Activated B cell treated with CpG ODN at 0.5 μM for 24 hours (primary cell): ENCODE measurements around the gene FOXB2. TPM values are rescaled to one million over a fixed set of nuclear protein-coding genes. Genes with fewer than 3 reads are reported as not detected.

Experiments used
- ATAC-seq: fragments of 200-7000 bp; cut with Tn5 transposase; one replicate; pipeline ENCODE4 v1.10.0; 2021; ENCODE audit warnings: low read depth, mild to moderate bottlenecking, moderate library complexity
- CTCF ChIA-PET: fragments of 350-600 bp; sonication (Branson Sonifier 250); formaldehyde crosslinking; loops from one replicate; lab custom pipeline; 2021; ENCODE audit warnings: antibody characterized with exemption; lab: Charles Lee
- POLR2A ChIA-PET: fragments of 350-600 bp; sonication (Branson Sonifier 250); formaldehyde crosslinking; loops from one replicate; lab custom pipeline; 2021; ENCODE audit warnings: antibody characterized with exemption; lab: Charles Lee
- DNase-seq: peaks from one replicate; pipeline ENCODE4 v3.0.0; 2022
- H3K27ac Mint-ChIP-seq: one replicate; pipeline ENCODE4 v1.8.0; 2020; ENCODE audit warnings: mixed read lengths
- H3K27me3 Mint-ChIP-seq: one replicate; pipeline ENCODE4 v1.8.0; 2021; ENCODE audit warnings: mixed read lengths
- H3K36me3 Mint-ChIP-seq: one replicate; pipeline ENCODE4 v1.8.0; 2021; ENCODE audit warnings: low read depth, mixed read lengths
- H3K4me1 Mint-ChIP-seq: one replicate; pipeline ENCODE4 v1.8.0; 2021; ENCODE audit warnings: mixed read lengths
- H3K4me3 Mint-ChIP-seq: one replicate; pipeline ENCODE4 v1.8.0; 2020; ENCODE audit warnings: mild to moderate bottlenecking, mixed read lengths
- H3K9me3 Mint-ChIP-seq: one replicate; pipeline ENCODE4 v1.8.0; 2020; ENCODE audit warnings: mixed read lengths
- intact Hi-C: fragments of 100-400 bp; cut with micrococcal nuclease; formaldehyde crosslinking; loops from one replicate; pipeline ENCODE4 v1.15.1; 2024
- total RNA-seq: library from RNA; stranded (reverse); gene quantifications from 2 replicates; pipeline ENCODE4 v1.2.3, GENCODE V29; 2022
- TF ChIP-seq, protein P1 (sequence below): fragments of 200-600 bp; IDR thresholded peaks from one replicate; pipeline ENCODE4 v1.8.0; 2022; ENCODE audit warnings: antibody characterized with exemption, mild to moderate bottlenecking

Gene FOXB2
- total RNA-seq, 1 donor from 2014 or later: not detected

- no peak overlapping the region for H3K27ac Mint-ChIP-seq
- peaks cover 16% of the 10 kb centered on the region for H3K27me3 Mint-ChIP-seq
- ChIA-PET POLR2A (no interaction called here), CTCF (no interaction called here)
- H3K4me3 Mint-ChIP-seq: no peak overlapping the region
- intact Hi-C loops: no loop called here
- no peak for DNase-seq
- H3K36me3 Mint-ChIP-seq: no peaks in the 10 kb centered on the region
- H3K9me3 Mint-ChIP-seq: no peaks in the 10 kb centered on the region
- no peak for ATAC-seq
- no peaks in the 10 kb centered on the region for H3K4me1 Mint-ChIP-seq
- TF ChIP-seq, protein P1, sequence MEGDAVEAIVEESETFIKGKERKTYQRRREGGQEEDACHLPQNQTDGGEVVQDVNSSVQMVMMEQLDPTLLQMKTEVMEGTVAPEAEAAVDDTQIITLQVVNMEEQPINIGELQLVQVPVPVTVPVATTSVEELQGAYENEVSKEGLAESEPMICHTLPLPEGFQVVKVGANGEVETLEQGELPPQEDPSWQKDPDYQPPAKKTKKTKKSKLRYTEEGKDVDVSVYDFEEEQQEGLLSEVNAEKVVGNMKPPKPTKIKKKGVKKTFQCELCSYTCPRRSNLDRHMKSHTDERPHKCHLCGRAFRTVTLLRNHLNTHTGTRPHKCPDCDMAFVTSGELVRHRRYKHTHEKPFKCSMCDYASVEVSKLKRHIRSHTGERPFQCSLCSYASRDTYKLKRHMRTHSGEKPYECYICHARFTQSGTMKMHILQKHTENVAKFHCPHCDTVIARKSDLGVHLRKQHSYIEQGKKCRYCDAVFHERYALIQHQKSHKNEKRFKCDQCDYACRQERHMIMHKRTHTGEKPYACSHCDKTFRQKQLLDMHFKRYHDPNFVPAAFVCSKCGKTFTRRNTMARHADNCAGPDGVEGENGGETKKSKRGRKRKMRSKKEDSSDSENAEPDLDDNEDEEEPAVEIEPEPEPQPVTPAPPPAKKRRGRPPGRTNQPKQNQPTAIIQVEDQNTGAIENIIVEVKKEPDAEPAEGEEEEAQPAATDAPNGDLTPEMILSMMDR: no peak
Observed at GRCh38 chr9:76999261-76999660, 20.2 kb upstream of the FOXB2 start.

DNA sequence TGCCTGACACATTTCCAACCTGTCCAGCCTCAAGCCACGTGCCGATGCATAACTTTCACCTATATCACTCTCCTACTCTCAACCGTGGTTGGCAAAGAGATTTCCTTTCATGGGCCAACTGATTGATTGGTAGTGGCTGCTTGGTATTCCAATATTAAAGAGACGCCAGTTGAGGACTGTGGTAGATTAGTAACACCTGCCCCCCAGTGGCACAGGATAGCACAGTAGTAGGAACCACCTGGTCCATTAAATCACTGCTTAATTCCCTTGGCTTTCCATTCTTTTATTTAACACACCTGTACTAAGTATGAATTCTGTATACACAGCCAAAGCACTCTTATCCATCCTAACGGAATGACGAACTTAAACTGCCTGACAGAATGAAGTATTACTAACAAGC is 19.1 kb upstream of the FOXB2 start:
- ChIA-PET CTCF (no interaction called here), POLR2A (no interaction called here)
- no peaks in the 10 kb centered on the region for H3K4me1 Mint-ChIP-seq
- ATAC-seq (no peak), DNase-seq (no peak)
- H3K9me3 Mint-ChIP-seq: no peaks in the 10 kb centered on the region
- H3K27me3 Mint-ChIP-seq: peaks cover 17% of the 10 kb centered on the region
- H3K4me3 Mint-ChIP-seq: no peak overlapping the region
- intact Hi-C loops: no loop called here
- no peaks in the 10 kb centered on the region for H3K36me3 Mint-ChIP-seq
- TF ChIP-seq, protein P1: no peak
- H3K27ac Mint-ChIP-seq: no peak overlapping the region

- Mint-ChIP-seq H3K4me3 (no peak overlapping the region), H3K36me3 (no peaks in the 10 kb centered on the region), H3K27me3 (peaks cover 17% of the 10 kb centered on the region), H3K27ac (no peak overlapping the region), H3K9me3 (no peaks in the 10 kb centered on the region), H3K4me1 (no peaks in the 10 kb centered on the region)
- POLR2A ChIA-PET: no interaction called here
- CTCF ChIA-PET: no interaction called here
- TF ChIP-seq, protein P1: no peak
- intact Hi-C loops: no loop called here
- no peak for ATAC-seq
- no peak for DNase-seq
Observed at GRCh38 chr9:77003366-77003765, 16.1 kb upstream of the FOXB2 start.

- no peak for ATAC-seq
- Mint-ChIP-seq H3K27ac (no peak overlapping the region), H3K9me3 (no peaks in the 10 kb centered on the region), H3K27me3 (peaks cover 13% of the 10 kb centered on the region), H3K4me1 (no peaks in the 10 kb centered on the region), H3K4me3 (no peak overlapping the region), H3K36me3 (no peaks in the 10 kb centered on the region)
- ChIA-PET POLR2A (no interaction called here), CTCF (no interaction called here)
- TF ChIP-seq, protein P1: no peak
- intact Hi-C loops: no loop called here
- no peak for DNase-seq
Observed at GRCh38 chr9:77005216-77005615, 14.2 kb upstream of the FOXB2 start.

- H3K36me3 Mint-ChIP-seq: no peaks in the 10 kb centered on the region
- CTCF ChIA-PET: no interaction called here
- H3K27me3 Mint-ChIP-seq: peaks cover 33% of the 10 kb centered on the region
- TF ChIP-seq, protein P1: no peak
- intact Hi-C loops: no loop called here
- no peak for DNase-seq
- no peak overlapping the region for H3K27ac Mint-ChIP-seq
- H3K9me3 Mint-ChIP-seq: no peaks in the 10 kb centered on the region
- ATAC-seq: no peak
- H3K4me1 Mint-ChIP-seq: peaks cover 6% of the 10 kb centered on the region
- H3K4me3 Mint-ChIP-seq: no peak overlapping the region
- POLR2A ChIA-PET: no interaction called here
Observed at GRCh38 chr9:77010527-77010926, 8.9 kb upstream of the FOXB2 start.
